GM10847 (cell line): ENCODE measurements around the gene HIVEP3.

Source experiments
- POLR2A ChIP-seq: IDR thresholded peaks from 2 replicates; pipeline ENCODE4 v1.6.1; 2011; ENCODE audit not compliant: insufficient read length; ENCODE audit errors: extremely low read depth

HIVEP3 gene

GRCh38 chr1:41622859-41623732, 295.6 kb downstream of the HIVEP3 start:
- TF ChIP-seq POLR2A, result no peak

DNA sequence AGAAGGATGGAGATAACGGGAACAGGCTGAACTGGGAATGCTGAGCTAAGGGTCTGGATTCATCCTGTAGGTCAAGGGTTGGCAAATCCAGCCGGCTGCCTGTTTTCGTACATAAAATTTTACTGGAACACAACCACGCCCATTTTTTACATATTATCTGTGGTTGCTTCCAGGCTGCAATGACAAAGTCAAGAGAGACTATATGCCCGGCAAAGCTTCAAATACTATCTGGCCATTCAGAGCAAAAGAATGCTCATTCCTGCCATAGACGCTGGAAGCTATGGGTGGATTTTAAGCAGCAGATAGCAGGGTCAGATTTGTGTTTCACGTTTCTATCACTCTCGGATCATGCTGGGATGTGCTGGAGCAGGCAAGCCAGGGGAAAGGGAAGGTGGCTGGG, 296.3 kb downstream of the HIVEP3 start:
- no peak for TF ChIP-seq POLR2A

- no peak for TF ChIP-seq POLR2A
Observed at GRCh38 chr1:41621791-41622190, 296.9 kb downstream of the HIVEP3 start.

- no peak for TF ChIP-seq POLR2A
Observed at GRCh38 chr1:41621256-41621655, 297.5 kb downstream of the HIVEP3 start.

- no peak for TF ChIP-seq POLR2A
Observed at GRCh38 chr1:41620365-41621169, 298.2 kb downstream of the HIVEP3 start.

DNA sequence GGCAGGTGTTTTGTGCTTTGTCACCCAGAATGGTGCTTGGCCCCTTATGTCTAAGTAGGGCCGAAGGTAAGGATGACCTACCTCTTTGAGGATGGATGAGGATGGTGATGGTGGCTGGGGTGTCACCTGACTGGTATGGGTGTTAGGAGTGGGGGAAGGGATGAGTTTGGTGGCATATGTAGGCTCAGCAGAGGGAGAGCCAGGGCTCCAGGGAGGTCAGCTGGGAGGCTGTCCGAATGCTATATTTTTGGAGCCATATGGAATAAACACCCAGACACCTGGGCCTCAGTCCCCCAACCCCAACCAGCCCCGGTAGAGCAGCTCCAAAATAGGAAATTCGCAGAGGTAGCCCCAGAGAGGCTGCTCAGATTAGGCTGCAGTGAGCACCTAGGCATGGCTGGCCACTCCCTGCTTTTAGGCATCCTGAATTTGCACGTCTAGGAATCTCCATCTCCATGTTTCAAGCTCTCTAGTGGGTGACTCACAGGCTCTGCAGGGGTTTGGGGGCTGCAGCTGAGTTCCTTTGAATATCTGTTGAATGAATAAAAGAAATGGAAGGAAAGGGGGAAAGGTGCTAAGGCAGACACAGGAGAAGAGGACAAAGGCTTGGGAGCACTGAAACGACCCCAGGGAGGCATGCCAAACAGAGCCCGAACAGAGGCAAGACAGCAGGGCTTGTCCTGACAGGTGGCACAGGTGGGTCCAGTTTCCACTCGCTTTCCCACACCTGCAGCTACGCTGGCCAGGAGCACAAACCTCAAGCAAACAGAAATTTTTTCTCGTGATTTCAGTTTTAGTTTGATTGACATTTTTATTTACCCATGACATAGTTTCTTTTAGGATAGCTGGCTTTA, 299.0 kb downstream of the HIVEP3 start:
- no peak for TF ChIP-seq POLR2A

- TF ChIP-seq POLR2A, result no peak
Observed at GRCh38 chr1:41618871-41619270, 299.9 kb downstream of the HIVEP3 start.

DNA sequence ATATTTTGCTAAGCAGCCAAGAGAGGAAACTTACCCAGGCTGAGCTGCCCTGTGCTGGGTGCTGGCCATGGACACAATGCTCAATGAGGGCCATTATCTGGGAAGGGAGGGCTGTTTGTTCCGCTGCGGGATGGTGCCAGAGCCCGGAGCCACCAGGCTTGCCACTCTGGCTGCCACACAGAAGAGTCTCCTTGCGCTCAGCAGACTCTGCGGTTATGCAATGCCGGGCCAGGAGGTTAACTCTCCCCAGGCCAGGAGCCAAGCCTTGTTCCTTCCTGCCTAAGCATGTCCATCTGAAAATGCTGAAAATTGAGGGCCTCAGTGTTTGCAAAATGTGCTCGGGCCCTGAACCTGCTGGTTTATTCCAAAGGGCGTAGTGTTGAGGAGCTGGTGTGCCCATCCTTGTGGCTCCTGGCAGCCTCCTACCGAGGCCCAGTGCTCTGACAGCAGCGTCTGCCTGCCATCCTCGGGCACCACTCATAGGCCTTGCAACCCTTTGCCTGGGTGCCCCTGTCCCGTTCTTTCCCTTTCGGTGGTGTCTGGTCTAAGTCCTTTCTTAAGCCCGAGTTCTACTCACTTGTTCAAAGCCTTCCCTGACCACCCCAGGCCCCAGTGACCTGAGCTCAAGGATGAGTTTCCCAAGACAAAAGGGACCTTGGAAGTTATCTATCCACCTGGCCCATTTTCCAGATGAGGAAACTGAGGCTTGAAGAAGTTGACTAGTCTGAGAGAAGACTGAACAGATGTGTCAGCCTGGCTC, 300.5 kb downstream of the HIVEP3 start:
- TF ChIP-seq POLR2A, result no peak

- TF ChIP-seq POLR2A, result no peak
Observed at GRCh38 chr1:41617336-41617735, 301.4 kb downstream of the HIVEP3 start.

DNA sequence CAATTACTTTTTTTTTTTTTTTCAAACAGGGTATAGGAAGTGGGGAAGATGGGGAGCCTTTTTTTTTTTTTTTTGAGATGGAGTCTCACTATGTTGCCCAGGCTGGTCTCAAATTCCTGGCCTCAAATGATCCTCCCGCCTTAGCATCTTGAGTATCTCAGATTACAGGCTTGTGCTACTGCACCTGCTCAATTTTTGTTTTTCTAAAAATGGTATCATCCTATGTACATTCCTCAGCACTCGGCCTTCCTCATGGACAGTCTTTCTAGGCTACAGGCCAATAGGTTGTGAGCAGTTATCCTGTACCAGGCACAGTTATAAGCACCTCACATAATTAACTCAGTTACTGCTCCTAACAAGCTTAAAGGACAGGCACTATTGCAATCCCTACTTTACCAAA, 302.2 kb downstream of the HIVEP3 start:
- no peak for TF ChIP-seq POLR2A

- no peak for TF ChIP-seq POLR2A
Observed at GRCh38 chr1:41615981-41616380, 302.7 kb downstream of the HIVEP3 start.

- TF ChIP-seq POLR2A, result no peak
Observed at GRCh38 chr1:41615316-41615715, 303.4 kb downstream of the HIVEP3 start.

DNA sequence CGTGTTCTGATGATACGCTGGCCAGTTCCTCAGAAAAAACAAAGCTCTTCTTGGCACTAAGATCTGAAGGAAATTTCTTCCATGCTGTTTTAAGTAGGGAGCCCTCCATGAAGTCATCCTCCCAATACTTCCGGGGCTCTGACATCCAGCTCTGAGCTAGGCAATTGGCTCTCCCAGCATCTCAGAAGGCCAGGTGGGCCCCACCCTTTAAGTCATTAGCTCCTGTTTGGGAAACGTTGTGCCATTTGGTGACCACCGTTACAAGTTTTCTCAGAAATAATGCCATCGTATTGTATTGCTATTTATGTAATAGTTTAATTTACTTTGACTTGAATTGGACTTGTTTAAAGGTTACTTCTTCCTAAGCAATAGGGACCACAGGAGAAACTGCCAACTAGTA, 303.9 kb downstream of the HIVEP3 start:
- TF ChIP-seq POLR2A, result no peak

DNA sequence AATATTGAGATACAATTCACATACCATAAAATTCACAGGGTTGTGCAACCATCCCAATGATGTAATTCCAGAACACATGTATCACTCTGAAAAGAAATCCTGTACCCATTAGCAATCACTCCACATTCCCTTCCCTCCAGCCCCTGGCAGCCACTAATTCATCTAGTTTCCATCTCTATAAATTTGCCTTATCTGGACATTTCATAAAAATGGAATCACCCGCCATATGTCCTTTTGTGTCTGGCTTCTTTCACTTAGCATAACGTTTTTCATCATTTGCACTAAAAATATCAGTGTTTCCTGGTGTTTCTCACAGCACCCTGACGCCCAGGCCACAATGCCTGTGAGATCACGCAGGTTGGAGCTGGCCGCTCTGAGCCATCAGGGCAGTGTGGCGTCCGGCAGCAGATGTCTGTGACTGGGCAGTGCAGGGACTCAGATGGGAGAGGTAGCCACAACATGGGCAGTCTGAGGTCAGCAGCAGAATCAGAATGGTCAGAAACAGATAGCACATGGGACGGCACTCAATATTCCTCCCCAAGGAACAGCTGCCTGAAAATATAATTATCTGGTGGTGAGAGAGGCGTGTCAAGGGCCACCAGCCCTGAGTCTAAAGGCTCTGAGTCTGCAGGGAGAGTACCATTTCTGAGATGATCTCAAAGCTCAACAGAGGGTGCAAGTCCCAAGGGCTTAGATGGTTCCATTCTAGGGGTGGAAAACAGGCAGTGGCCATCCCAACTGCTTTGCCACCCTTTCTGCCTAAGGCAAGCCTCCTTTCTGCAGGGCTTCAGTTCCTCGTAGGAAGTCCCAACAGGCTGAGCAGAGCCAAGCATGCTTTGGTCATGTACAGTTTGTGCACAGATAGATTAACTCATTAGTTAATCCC, 304.8 kb downstream of the HIVEP3 start:
- TF ChIP-seq POLR2A, result no peak
